AG10803 (cell line): ENCODE measurements around the gene TERB1.

Experiments
- DNase-seq: peaks from one replicate; pipeline ENCODE4 v3.0.0; 2010; ENCODE audit warnings: low read depth
- H3K4me3 ChIP-seq: 2 replicates; pipeline ENCODE4 v1.5.1; 2011; ENCODE audit warnings: mild to moderate bottlenecking, low read length, control low read depth
- TF ChIP-seq, protein P1 (sequence below): conservative IDR thresholded peaks from 2 replicates; pipeline ENCODE4 v1.5.1; 2011; ENCODE audit warnings: mild to moderate bottlenecking, low read length, control low read depth, inconsistent platforms

The TERB1 gene

GRCh38 chr16:66758086-66758485 lies 43.3 kb downstream of the TERB1 start:
- TF ChIP-seq, protein P1, sequence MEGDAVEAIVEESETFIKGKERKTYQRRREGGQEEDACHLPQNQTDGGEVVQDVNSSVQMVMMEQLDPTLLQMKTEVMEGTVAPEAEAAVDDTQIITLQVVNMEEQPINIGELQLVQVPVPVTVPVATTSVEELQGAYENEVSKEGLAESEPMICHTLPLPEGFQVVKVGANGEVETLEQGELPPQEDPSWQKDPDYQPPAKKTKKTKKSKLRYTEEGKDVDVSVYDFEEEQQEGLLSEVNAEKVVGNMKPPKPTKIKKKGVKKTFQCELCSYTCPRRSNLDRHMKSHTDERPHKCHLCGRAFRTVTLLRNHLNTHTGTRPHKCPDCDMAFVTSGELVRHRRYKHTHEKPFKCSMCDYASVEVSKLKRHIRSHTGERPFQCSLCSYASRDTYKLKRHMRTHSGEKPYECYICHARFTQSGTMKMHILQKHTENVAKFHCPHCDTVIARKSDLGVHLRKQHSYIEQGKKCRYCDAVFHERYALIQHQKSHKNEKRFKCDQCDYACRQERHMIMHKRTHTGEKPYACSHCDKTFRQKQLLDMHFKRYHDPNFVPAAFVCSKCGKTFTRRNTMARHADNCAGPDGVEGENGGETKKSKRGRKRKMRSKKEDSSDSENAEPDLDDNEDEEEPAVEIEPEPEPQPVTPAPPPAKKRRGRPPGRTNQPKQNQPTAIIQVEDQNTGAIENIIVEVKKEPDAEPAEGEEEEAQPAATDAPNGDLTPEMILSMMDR = no peak
- no peak for DNase-seq
- no peak overlapping the region for H3K4me3 ChIP-seq

DNA sequence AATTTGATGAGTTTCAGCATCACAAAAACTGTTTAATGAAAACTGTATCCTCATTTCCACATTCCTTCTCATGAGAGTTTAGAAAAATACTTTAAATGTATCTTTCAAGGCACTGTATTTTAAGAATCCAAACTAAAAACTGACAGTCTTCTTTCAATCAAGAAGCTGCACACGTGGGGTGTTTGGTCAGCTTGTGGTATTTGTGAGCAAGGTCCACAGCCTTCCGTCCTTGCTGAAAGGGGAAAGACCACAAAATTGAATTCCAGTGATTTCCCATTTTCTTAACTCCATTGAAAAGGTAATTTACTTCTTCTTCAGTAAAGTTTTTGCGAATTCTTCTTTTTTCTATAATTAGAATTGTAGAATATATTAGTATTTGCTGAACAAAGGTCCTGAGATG lies 46.6 kb downstream of the TERB1 start:
- TF ChIP-seq, protein P1 = no peak
- H3K4me3 ChIP-seq = no peak overlapping the region
- no peak for DNase-seq

- TF ChIP-seq, protein P1 = no peak
- no peak for DNase-seq
- H3K4me3 ChIP-seq = no peak overlapping the region
These were observed 47.2 kb downstream of the TERB1 start for GRCh38 chr16:66754211-66754610.

DNA sequence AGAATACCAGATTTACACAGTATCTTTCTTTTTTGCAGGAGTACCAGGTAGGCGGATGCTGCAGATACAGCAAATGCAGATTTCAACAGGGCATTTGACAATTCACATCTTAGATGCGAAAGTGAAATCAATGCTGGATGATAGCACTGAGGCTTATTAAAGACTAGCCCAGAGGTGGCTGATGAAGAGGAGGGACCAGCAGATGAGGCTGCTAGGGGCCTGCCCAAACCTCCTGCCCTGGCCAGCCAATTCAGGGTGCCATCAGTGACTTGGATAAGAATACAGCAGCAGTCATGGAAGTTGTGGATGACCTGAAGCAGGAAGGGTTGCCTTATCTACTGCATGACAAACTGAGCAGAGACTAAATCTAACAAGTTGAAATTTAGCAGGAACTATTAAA lies 48.4 kb downstream of the TERB1 start:
- no peak for DNase-seq
- TF ChIP-seq, protein P1 = no peak
- no peak overlapping the region for H3K4me3 ChIP-seq

DNA sequence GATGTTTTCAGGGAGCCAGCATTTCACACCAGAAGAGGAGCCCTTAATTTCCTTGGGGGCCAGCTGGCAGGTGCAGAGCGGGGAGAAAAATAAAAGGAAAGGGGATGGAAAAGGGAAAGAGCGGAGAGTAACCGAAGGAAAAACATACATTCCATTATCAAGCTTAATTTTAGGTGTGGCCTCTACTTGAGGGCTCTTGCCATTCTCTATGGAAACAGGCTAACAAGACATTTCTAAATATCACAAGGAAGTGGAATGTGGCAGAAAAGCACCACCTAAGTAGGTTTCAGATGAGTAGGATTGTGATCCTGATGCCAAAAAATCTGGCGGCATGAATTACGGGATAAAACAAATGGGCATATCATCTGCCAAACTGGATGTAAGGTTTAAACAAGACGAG lies 49.0 kb downstream of the TERB1 start:
- H3K4me3 ChIP-seq = no peak overlapping the region
- TF ChIP-seq, protein P1 = no peak
- no peak for DNase-seq

DNA sequence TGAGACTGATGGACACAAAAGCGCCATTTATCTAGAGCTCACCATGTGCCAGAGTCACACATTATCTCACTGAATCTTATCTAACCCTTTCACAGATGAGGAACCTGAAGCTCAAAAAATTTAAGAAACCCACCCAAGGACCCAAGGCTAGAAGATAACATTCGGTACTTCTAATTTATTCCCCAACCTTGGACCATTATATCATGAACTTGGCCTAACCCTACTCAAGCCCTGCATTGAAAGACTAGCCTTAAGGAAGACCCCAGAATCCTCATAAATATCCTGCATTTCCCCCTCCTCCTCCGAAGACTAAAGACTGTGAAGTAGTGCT lies 49.4 kb downstream of the TERB1 start:
- TF ChIP-seq, protein P1 = no peak
- no peak for DNase-seq
- H3K4me3 ChIP-seq = peak overlapping the region; percentile 52

DNA sequence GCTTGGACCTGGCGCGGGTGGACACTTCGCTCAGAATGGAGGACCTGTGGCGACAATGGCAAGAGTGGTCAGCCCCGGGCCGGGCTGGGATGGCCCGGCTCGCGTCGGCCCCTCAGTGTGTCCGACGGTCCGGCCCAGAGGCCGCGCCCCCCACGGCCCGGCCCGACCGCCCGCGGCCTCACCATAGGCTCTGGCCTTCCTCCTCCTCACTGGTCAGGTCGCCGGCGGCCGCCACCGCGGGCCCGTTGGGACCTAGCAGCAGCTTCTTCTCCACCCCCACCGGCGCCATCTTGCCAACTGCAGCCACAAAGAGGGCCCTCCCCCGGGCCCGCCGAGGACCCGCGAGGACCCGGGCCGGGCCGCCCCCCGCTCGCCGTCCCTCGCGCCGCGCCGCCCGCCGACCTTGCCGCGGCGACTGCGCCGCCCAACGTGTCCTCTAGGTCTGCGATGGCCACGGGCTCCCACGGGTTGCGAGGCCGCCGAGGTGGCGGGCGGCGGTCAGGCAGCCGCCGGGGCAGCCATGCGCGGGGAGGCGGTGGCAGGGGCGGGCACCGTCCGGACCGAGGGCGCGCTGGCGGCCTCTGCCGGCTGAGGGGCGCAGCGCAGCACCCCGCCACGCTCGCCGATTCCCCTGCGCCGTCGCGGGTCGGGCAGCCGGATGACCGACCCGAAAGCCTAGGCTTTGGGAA lies 49.9 kb downstream of the TERB1 start, which contains the start of gene DYNC1LI2:
Gene DYNC1LI2, minus strand, starts transcription at position 307 of the 689 bp plus-strand sequence. Its CDS starts 18 bp downstream, at position 289.
- peak within 1 kb of the TSS; percentile 94 for H3K4me3 ChIP-seq
- TF ChIP-seq, protein P1 = peak; percentile 42; the same call in 1 of the 2 replicates
- peak; percentile 73 for DNase-seq
